HG03457 (cell line): Measurements from ENCODE around the gene COLEC11.

Source experiments
- ATAC-seq: cut with Tn5 transposase; IDR thresholded peaks from one replicate; pipeline ENCODE4 v1.9.1; 2021; ENCODE audit warnings: moderate number of reproducible peaks; ENCODE audit not compliant: unreplicated experiment

The COLEC11 gene

GRCh38 chr2:3637311-3637675, 42.4 kb downstream of the COLEC11 start:
- no peak for ATAC-seq

- no peak for ATAC-seq
Measured at GRCh38 chr2:3637692-3638455, 43.0 kb downstream of the COLEC11 start.

DNA sequence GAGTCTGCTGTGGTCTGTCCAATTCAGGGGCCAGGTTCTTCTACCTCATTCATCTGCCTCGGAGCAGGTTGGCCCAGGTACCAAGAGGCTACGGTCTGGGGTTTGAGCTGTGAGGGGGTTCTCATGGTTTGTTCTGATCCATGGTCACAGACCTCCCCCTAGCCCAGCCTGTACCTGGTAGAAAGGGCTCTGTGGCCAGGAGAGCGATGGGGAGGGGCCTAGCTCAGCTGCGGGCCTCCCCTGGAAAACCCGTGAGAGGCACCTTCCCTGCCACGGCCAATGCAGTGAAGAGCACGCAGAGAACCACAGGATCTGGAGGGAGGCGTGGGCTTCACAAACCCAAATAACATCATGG, 43.5 kb downstream of the COLEC11 start:
- ATAC-seq: no peak

DNA sequence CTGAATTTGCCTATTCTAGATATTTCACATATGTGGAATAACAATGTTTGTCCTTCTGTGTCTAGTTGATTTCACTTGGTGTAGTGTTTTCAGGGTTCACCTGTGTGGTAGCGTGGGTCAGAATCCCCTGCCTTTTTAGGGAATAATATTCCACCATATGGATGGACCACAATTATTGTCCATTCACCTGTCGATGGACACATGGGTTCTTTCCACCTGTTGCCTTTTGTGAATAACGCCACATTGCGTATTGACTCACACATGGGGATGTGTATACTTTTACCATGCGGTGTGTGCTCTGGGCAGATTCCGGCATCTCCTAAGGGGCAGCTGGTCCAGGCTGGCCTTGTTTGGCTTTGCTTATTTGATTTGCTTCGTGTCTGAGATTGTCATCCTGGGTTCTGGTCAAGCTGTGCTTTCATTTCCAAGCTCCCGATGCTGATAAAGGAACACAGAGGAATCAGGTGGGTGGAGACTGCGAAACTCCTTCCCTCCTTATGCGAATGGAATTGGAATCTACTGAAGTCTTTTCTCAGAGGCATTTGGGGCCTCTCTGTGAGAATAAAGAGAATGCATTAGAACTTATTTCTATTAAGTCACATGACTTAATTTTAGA, 44.2 kb downstream of the COLEC11 start:
- no peak for ATAC-seq

- no peak for ATAC-seq
Measured at GRCh38 chr2:3639653-3640052, 44.7 kb downstream of the COLEC11 start.

- ATAC-seq: no peak
Measured at GRCh38 chr2:3641181-3641580, 46.3 kb downstream of the COLEC11 start.

DNA sequence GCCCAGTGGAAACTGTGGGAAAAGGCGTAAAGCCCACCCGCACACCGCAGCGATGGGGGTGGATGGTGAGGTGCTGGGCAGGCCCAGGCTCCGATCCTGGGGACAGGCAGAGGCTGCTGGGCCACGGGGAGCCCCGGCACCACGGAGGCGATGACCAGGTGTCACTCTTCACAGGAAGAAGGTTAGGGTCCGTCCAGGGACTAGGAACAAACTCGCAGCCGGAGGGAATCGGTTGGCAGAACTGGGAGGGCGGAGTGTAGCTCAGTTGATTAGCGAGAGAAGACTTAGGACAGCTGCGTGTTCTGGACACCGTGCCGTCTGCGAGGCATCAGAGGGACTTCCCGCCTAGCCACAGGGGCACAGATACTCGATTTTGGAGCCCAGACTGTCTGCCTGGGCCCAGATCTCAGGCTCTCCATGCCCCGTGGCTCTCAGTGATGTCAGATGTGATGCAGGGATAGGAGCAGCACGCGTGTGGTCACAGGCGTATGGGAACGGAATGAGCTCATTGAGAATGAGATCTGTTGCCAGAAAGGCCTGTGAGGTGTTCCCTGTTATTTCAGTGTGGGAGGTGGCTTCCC, 47.0 kb downstream of the COLEC11 start:
- ATAC-seq: no peak

DNA sequence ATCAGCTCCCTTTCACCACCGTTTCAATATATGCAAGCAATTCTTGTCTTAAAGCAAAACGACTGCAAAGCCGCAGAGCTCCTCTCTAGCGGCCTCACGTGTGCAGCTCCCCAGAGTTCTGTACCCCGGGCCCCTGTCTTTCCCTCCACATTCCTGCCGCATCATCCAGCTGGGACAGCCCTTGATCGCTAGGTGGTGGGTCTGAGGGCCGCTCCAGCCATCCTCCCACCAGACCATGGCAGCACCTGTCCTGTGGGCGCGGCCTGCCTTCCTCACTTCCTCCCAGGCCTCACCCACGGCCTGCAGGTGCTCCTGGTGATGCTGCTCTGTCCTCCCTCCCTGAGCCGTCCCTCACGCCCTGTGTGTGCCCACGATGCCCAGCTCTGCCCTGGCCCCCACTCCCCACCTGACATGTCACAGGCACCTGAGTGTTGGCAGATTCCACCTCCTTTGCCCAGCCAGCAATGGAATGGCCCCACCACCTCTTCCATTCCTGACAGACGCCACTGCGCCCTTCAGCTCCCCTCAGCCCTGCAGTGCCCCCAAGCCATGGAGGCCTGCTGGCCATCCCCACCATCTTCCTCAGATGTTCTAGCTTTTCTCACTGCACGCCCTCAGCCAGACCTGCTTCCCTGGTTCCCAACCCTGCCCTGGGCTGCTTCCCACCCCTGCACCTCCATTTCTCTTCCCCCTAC, 47.8 kb downstream of the COLEC11 start:
- ATAC-seq: no peak

DNA sequence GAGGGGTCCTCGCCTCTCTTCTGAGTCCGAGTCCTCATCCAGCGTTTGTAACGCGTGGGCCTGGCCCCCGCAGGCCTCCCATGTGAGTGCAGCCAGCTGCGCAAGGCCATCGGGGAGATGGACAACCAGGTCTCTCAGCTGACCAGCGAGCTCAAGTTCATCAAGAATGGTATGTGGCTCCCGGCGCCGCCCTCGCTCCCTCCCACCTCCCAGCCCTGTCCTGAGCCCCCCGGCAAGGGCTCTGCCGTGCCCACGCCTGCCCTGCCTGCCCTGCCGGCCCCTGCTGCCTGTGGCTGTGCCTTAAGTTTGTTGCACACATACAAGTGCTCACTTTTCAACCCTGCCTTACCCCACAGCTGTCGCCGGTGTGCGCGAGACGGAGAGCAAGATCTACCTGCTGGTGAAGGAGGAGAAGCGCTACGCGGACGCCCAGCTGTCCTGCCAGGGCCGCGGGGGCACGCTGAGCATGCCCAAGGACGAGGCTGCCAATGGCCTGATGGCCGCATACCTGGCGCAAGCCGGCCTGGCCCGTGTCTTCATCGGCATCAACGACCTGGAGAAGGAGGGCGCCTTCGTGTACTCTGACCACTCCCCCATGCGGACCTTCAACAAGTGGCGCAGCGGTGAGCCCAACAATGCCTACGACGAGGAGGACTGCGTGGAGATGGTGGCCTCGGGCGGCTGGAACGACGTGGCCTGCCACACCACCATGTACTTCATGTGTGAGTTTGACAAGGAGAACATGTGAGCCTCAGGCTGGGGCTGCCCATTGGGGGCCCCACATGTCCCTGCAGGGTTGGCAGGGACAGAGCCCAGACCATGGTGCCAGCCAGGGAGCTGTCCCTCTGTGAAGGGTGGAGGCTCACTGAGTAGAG, 48.7 kb downstream of the COLEC11 start:
- no peak for ATAC-seq

GRCh38 chr2:3644246-3644525, 49.3 kb downstream of the COLEC11 start:
- peak; percentile 65 for ATAC-seq

GRCh38 chr2:3644891-3645605, 50.1 kb downstream of the COLEC11 start:
- no peak for ATAC-seq

DNA sequence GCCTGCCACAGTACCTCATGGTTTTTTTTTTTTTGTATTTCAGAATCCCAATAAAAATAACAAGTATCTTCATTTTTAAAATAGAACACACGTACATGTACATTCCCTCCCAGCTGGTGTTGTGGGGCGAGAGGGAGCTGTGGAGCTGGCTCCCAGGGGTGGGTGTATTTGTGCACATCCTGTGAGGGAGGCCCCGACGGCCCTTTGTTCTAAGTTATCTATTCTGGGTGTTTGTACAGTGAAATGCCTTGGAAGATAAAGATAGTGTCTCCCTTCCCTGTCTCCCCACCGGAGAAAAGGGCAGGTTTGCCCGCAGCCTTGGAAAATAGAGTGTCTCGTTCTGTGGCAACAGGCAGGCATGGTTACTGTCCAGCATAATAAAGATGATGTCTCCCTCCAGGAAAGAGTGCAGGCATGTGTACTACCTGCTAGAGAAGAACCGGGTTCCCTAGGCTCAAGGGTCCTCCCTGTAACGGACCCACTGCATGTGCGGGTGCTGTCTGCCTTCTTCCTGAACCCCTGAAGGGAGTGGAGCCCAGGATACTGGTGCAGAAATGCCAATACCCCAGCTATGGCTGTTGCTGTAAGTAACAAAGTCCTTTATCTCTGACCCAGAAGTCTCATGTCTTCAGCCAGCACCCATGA, 51.0 kb downstream of the COLEC11 start:
- ATAC-seq: no peak

DNA sequence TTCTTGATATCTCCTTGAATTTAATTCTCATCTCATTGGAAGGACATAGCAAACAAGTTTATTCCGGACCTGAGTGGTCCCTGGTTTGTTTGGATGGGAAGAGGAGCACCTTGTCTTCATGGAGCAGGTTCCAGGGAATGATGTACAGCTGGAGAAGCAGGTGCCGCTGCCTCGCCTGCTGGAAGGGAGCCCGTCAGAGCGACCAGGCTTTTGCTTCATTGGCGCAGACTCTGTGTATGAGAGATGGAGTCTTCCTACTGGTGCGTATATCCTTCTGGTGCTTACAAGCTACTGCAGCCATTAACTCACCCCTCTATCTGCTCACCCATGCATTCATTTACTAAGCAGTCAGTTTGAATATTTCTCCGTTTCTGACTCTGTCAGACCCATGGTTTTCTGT, 51.5 kb downstream of the COLEC11 start:
- ATAC-seq: no peak

GRCh38 chr2:3647246-3647645, 52.3 kb downstream of the COLEC11 start:
- no peak for ATAC-seq

DNA sequence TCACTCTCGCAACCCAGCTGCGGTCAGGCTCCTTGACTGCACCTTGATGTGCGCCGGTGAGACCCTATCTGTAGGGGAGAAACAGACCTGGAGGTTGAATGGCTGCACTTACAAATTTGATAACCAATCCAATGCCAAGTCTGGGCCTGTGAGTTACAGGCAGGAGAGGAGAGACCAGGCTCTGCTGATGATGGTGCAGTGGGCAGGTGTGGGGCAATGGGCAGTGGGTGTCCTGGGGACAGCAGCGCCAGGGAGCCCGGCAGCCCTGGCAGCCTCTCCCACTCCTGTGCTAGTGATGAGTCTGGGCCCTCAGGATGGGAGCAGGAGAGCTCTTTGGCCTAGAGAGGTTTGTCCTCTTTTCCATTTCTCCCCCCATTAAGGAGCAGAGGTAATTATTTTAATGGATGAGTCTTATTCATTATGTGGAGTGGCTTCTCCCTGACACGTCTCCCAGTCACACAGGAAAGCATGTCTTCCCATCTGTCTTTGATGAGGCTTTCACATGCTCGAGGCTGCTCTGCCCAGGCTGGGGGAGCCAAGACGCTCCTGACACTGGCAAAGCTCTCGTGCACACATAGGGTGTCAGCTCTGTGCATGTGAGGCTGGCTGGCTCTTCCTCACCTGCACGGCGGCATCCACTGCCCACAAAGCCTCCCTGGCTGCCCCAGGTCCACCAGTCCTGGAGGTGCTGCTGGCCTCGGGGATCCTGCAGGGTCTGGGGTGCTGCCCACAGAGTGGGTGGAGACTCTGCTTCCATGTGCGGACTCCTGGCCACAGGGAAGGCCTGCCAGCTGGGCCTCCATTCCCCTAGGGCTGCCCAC, 53.1 kb downstream of the COLEC11 start:
- ATAC-seq: no peak

DNA sequence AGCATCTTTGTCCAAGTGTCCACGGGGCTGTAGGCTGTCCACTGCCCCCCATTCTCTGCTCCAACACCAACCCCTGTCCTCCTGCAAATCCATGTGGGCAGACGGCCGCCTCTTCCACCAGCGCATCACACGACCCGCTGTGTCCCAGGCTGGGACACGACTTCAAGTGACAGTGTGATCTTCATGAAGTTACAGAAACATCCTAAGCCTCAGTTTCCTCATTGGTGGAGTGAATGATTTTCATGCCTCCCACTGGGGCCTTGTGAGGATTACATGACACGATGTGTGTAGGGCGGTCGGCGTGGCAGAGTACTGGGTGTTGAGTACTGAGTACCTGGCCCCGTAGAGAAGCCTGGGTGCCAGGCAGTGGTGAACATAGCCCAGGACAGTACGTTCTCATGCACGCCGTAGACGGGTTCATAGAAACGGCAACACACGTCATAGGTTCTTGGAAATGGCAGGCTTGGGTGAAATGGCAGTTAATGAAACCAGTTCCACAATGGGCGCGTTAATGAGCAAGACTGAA, 53.8 kb downstream of the COLEC11 start:
- no peak for ATAC-seq

DNA sequence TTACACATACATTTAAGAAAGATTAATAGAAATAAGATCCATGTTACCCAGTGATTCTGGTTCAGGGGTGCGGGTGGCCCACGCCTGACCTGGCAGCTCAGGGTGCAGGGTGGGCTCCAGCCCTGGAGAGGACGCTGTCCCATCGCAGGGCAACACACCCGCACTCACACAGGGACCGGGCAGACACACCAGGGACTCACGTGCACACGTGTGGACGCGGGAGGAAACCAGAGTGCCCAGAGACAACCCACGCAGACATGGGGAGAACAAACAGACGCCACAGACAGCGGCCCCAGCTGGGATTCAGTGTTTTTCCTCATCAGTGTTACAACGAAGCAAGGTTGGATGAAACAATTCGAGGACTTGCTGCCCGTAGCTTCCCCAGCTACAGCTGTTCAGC, 54.7 kb downstream of the COLEC11 start:
- no peak for ATAC-seq

DNA sequence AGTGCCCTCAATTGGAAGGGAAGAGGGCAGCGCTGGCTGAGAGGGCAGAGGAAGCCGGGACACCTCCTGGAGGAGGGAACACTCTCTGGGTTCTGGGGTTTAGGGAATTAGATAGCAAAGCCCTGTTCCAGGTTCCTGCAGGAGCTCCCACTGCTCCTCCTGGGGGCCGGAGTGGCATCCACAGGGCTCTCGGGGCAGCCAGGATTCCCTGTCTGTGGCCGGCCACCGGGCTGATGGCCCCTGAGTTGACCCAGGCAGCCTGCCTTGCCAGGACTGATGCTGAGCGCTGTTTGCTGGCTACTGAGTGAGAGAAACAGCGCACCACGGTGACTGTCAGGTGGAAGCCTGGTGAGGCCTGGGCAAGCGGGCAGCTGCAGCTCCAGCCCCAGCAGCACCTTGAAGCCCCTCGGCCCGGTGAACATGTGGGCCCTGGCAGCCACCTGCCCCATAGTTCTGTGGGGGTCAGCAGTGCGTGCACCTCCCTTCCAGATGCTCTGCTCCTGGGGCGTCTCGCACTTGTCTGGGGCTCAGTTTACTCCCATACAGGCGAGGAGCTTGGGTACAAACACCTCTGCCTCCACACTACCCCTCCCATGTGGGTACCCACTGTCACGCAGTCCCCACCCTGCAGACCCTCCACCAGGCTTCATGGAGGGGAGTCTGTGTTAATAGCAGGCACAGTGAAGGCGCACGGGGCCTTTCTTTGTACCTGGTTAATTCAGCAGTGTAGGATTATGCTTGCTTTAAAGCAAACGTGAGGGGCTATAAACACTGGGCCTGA, 55.4 kb downstream of the COLEC11 start:
- ATAC-seq: no peak
